ENCODE results near the gene SBF2.

Gene SBF2

DNA sequence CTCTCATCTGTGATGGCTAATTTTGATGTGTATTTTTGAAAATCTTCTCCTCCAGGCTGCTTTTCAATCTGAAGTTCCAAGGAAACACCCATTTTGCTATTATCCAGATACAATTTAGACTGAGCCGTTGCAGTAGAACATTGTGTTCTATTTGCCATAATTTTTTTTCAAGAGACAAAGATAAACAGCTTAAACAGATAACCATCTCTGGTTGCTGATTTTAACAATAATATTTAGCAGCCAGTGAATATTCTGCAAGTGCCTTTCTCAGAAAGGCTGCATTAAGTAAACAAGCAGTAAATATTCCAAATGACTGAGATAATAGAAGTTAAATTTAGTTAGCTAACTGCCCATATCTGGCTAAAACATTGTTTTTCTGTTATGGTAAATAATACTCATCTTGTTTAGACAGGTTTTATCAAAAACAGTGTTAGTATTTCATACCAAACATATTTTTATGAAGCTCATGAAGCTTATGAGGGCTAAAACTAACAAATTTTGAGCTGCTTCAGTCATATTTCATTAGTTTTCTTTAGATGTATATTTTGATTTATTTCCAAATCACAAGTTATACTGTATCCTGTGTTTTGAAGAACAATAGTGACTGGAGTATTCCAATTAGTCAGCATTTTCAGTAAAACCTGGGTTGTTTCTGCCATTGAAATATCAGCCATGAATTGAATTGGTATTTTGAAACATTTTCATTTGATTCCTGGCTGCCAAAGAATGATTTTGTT is 206.7 kb downstream of the SBF2 start:
- Histone ChIP-seq H3K9me3 (ENCODE audit: control insufficient read depth, insufficient read depth, low read length) (no peaks in the 10 kb centered on the region), H3K27me3 (ENCODE audit: control insufficient read depth, insufficient read depth, low read length) (no peaks in the 10 kb centered on the region), H3K4me3 (ENCODE audit: low read depth, low read length) (no peak overlapping the region), H3K36me3 (ENCODE audit: control insufficient read depth, insufficient read depth, low read length) (no peaks in the 10 kb centered on the region), H3K4me1 (ENCODE audit: control insufficient read depth, insufficient read depth, low read length) (no peaks in the 10 kb centered on the region), H3K9ac (ENCODE audit: low read depth, low read length) (no peak overlapping the region)

DNA sequence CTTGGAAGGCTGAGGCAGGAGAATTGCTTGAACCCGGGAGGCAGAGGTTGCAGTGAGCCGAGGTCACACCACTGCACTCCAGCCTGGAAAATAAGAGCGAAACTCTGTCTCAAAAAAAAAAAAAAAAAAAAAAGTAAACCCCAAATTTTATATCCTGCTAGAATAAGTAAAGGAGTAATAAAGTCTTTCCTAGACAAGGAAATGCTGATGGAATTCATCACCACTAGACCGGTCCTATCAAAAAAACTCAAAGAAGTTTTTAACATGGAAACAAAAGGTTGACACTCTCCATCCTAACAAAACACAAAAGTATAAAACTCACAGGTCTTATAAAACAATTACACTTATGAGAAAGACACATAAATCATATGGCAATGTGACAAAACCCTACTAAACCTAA is 213.9 kb downstream of the SBF2 start:
- Histone ChIP-seq H3K27me3 (ENCODE audit: control insufficient read depth, insufficient read depth, low read length) (no peaks in the 10 kb centered on the region), H3K36me3 (ENCODE audit: control insufficient read depth, insufficient read depth, low read length) (no peaks in the 10 kb centered on the region), H3K4me1 (ENCODE audit: control insufficient read depth, insufficient read depth, low read length) (peaks cover 4% of the 10 kb centered on the region), H3K4me3 (ENCODE audit: low read depth, low read length) (no peak overlapping the region), H3K9me3 (ENCODE audit: control insufficient read depth, insufficient read depth, low read length) (no peaks in the 10 kb centered on the region), H3K9ac (ENCODE audit: low read depth, low read length) (no peak overlapping the region)

DNA sequence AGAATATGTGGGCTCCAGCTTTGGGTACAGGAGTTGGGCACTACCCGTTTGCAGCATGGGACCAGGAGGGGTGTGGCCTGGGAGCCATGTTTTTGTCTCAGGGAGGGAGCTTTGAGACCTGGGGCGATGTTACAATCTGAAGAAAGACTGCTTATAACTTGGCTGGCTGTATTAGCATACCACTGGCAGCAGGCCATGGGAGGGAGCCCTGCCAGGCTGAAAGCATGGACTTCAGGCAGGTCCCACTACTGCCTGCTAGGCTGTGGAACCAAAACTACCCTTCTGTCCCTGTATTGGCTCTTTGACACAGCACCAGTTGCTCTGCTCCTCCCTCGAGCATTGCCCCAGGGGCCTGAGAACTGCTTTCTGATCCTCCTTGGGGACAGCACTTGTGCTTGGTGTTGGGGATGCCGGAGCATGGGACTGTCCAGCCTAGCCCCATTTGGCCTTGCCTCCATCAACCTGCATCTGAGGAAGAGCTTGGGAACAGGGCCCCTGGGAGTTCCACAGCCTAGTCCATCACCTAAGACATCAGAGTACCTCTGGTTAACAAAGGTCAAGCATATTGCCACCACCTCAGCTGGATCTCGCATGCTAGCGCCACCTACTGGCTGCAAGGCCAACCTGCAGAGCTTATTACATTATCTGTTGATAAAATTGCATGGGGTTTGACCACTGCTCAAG is 217.4 kb downstream of the SBF2 start:
- Histone ChIP-seq H3K36me3 (ENCODE audit: control insufficient read depth, insufficient read depth, low read length) (no peaks in the 10 kb centered on the region), H3K4me1 (ENCODE audit: control insufficient read depth, insufficient read depth, low read length) (peaks cover 4% of the 10 kb centered on the region), H3K9me3 (ENCODE audit: control insufficient read depth, insufficient read depth, low read length) (no peaks in the 10 kb centered on the region), H3K9ac (ENCODE audit: low read depth, low read length) (no peak overlapping the region), H3K4me3 (ENCODE audit: low read depth, low read length) (no peak overlapping the region), H3K27me3 (ENCODE audit: control insufficient read depth, insufficient read depth, low read length) (no peaks in the 10 kb centered on the region)

DNA sequence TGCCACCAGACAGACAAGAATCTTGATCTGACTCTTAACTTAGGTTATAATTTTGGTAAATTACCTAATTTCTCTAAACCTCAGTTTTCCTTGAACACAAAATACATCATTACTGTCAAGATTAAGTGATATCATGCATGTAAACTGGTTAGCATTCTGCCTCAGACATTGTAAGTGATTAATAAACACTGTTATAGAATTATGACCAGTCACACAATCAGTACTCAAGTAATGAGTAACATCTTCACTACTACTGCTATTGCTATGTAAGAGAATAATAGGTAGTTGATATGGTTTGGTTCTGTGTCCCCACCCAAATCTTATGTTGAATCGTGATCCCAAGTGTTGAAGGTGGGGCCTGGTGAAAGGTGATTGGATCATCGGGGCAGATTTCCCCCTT is 218.9 kb downstream of the SBF2 start:
- Histone ChIP-seq H3K9me3 (ENCODE audit: control insufficient read depth, insufficient read depth, low read length) (no peaks in the 10 kb centered on the region), H3K4me1 (ENCODE audit: control insufficient read depth, insufficient read depth, low read length) (peaks cover 4% of the 10 kb centered on the region), H3K27me3 (ENCODE audit: control insufficient read depth, insufficient read depth, low read length) (no peaks in the 10 kb centered on the region), H3K4me3 (ENCODE audit: low read depth, low read length) (no peak overlapping the region), H3K36me3 (ENCODE audit: control insufficient read depth, insufficient read depth, low read length) (no peaks in the 10 kb centered on the region), H3K9ac (ENCODE audit: low read depth, low read length) (no peak overlapping the region)

DNA sequence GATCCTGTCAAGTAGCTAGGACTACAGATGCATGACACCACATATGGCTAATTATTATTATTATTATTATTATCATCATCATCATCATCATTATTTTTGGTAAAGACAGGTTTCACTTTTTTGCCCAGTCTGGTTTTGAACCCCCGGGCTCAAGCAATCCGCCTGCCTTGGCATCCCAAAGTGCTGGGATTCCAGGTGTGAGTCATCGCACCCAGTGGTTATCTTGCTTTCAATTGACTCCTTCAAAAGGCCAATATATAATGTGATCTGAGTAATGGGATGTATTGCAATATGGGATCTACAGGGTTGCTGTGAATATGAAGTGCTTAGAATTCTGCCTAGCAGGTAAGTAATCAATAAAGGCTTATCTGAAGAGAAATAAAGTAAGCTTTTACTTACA is 221.2 kb downstream of the SBF2 start:
- Histone ChIP-seq H3K4me1 (ENCODE audit: control insufficient read depth, insufficient read depth, low read length) (peaks cover 11% of the 10 kb centered on the region), H3K27me3 (ENCODE audit: control insufficient read depth, insufficient read depth, low read length) (no peaks in the 10 kb centered on the region), H3K36me3 (ENCODE audit: control insufficient read depth, insufficient read depth, low read length) (no peaks in the 10 kb centered on the region), H3K9ac (ENCODE audit: low read depth, low read length) (no peak overlapping the region), H3K4me3 (ENCODE audit: low read depth, low read length) (no peak overlapping the region), H3K9me3 (ENCODE audit: control insufficient read depth, insufficient read depth, low read length) (no peaks in the 10 kb centered on the region)

DNA sequence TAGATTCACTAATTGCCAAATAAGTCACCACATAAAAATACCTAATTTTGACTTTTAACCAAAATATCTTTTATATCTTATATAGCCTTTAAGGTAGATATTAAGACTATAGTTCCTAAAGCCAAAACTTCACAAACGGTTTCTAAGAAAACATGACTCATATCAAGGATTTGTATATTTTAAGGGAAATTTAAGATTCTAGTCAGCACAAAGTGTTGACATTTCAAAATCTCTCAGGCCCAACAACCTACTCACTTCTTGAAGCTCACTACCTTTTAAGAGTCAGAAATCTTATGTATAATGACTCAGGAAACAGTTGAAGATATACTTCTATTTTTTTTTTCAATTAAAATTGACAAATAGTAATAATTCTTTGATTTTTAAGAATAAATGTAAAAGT is 221.9 kb downstream of the SBF2 start:
- Histone ChIP-seq H3K4me1 (ENCODE audit: control insufficient read depth, insufficient read depth, low read length) (peaks cover 16% of the 10 kb centered on the region), H3K36me3 (ENCODE audit: control insufficient read depth, insufficient read depth, low read length) (no peaks in the 10 kb centered on the region), H3K9ac (ENCODE audit: low read depth, low read length) (no peak overlapping the region), H3K9me3 (ENCODE audit: control insufficient read depth, insufficient read depth, low read length) (no peaks in the 10 kb centered on the region), H3K4me3 (ENCODE audit: low read depth, low read length) (no peak overlapping the region), H3K27me3 (ENCODE audit: control insufficient read depth, insufficient read depth, low read length) (no peaks in the 10 kb centered on the region)

DNA sequence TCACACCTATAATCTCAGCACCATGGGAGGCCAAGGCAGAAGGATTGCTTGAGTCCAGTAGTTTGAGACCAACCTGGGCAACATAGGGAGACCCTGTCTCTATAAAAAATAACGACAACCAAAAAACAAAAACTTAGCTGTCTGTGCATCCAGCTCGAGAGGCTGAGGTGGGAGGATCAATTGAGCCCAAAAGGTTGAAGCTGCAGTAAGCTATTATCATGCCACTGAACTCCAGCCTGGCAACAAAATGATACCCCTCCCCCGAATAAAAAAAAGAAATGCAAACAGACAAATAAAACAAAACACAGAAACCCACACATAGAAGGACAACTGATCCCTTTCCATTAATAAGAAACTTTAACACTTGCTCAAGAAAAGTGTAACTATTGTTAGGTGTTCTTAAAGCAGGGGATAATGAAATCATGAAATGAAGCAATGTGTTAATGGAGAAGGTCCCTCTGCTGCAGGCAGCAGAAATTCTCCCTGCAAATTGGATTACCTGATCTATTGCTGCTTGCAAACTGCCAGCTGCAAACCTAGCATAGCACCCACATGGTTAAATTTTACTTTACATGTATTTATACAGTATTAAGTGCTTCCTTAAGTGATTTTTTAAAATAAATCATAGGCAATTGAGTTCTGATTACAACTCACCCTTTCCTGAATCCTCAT is 226.3 kb downstream of the SBF2 start:
- peaks cover 14% of the 10 kb centered on the region for H3K4me1 ChIP-seq (ENCODE audit: control insufficient read depth, insufficient read depth, low read length)
- H3K27me3 ChIP-seq (ENCODE audit: control insufficient read depth, insufficient read depth, low read length) = no peaks in the 10 kb centered on the region
- no peak overlapping the region for H3K4me3 ChIP-seq (ENCODE audit: low read depth, low read length)
- no peaks in the 10 kb centered on the region for H3K9me3 ChIP-seq (ENCODE audit: control insufficient read depth, insufficient read depth, low read length)
- no peaks in the 10 kb centered on the region for H3K36me3 ChIP-seq (ENCODE audit: control insufficient read depth, insufficient read depth, low read length)
- no peak overlapping the region for H3K9ac ChIP-seq (ENCODE audit: low read depth, low read length)

DNA sequence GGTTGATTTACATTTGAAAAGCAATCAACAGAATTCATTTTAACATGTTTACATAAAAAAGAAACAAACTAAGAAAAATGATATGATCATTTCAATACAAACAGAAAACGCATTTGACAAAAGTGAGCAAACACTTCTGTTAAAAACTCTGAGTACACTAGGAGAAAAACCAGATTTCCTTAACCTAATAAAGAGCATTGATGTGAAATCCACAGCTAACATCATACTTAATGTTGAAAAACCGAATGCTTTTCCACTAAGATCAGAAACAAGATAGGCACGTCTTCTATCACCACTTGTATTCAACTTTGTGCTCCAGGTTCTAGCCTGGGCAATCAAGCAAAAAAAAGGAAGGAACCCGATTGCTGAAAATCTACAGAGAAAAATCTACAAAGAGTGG is 227.6 kb downstream of the SBF2 start:
- Histone ChIP-seq H3K36me3 (ENCODE audit: control insufficient read depth, insufficient read depth, low read length) (no peaks in the 10 kb centered on the region), H3K27me3 (ENCODE audit: control insufficient read depth, insufficient read depth, low read length) (no peaks in the 10 kb centered on the region), H3K4me3 (ENCODE audit: low read depth, low read length) (no peak overlapping the region), H3K9me3 (ENCODE audit: control insufficient read depth, insufficient read depth, low read length) (peaks cover 7% of the 10 kb centered on the region), H3K4me1 (ENCODE audit: control insufficient read depth, insufficient read depth, low read length) (peaks cover 14% of the 10 kb centered on the region), H3K9ac (ENCODE audit: low read depth, low read length) (no peak overlapping the region)

DNA sequence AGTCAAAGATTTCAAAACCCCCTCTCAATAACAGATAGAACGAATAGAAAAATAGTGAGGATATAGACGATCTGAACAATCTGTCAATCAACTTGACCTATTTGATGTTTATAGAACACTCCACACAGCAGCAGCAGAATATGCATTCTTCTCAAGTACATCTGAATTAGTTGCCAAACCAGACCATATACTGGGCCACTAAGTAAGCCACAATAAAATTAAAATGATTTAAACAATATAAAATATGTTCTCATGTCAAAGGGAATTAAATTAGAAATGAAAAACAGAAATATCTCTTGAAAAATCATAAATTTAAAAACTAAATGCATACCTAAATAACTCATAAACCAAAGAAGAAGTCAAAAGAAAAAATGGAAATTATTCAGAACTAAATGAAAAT is 229.2 kb downstream of the SBF2 start:
- Histone ChIP-seq H3K36me3 (ENCODE audit: control insufficient read depth, insufficient read depth, low read length) (no peaks in the 10 kb centered on the region), H3K27me3 (ENCODE audit: control insufficient read depth, insufficient read depth, low read length) (no peaks in the 10 kb centered on the region)

DNA sequence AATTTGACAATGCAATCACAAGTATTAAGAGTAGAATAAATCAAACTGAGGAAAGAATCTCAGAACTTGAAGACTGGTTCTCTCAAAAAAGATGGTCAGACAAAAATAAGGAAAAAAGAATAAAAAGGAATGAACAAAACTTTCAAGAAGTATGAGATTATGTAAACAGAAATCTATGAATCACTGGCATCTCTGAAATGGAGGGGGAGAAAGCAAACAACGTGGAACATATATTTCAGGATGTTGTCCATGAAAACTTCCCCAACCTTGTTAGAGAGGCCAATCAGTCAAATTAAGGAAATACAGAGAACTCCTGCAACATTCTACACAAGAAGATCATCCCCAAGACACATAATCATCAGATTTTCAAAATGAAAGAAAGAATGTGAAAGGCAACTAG is 235.7 kb downstream of the SBF2 start:
- no peaks in the 10 kb centered on the region for H3K4me1 ChIP-seq (ENCODE audit: control insufficient read depth, insufficient read depth, low read length)
- H3K4me3 ChIP-seq (ENCODE audit: low read depth, low read length) = no peak overlapping the region
- H3K9me3 ChIP-seq (ENCODE audit: control insufficient read depth, insufficient read depth, low read length) = peaks cover 7% of the 10 kb centered on the region
- no peak overlapping the region for H3K9ac ChIP-seq (ENCODE audit: low read depth, low read length)
- no peaks in the 10 kb centered on the region for H3K27me3 ChIP-seq (ENCODE audit: control insufficient read depth, insufficient read depth, low read length)
- no peaks in the 10 kb centered on the region for H3K36me3 ChIP-seq (ENCODE audit: control insufficient read depth, insufficient read depth, low read length)

More for the DNA sequence above, 229.2 kb downstream of the SBF2 start:
- Histone ChIP-seq H3K9ac (ENCODE audit: low read depth, low read length) (no peak overlapping the region), H3K9me3 (ENCODE audit: control insufficient read depth, insufficient read depth, low read length) (peaks cover 7% of the 10 kb centered on the region), H3K4me3 (ENCODE audit: low read depth, low read length) (no peak overlapping the region), H3K4me1 (ENCODE audit: control insufficient read depth, insufficient read depth, low read length) (peaks cover 14% of the 10 kb centered on the region)

DNA sequence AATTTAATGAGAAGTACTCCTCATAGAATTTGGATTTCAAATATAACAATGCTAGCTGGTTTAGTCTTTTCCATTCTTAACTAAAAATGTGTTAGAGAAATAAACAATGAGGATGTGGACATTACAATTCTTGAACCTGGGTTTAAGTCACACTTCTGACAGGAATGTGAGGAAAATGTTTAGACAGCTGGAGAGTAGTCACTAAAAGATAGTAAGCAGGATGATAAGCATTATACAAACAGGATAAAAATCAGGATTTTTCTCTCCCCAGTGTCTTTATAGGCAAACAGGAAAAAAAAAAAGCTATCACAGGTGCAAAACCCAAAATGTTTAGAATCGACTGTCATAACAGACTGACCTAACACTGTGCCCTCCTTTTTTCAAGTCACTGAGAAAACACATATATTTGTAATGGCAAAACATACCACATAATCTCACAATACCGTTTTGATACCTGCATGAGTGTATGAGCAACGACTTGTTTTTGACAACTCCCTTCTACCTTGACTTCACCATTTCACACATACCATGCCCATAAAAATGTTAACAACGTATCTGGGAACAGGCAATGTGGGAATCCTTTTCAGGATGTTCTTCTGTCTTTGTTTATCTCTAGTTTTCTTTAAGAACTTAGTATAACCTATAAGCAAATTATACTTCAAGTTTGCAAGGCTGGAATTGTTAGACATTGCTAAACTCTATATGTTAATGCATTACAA is 242.0 kb downstream of the SBF2 start:
- H3K4me3 ChIP-seq (ENCODE audit: low read depth, low read length) = no peak overlapping the region
- H3K4me1 ChIP-seq (ENCODE audit: control insufficient read depth, insufficient read depth, low read length) = no peaks in the 10 kb centered on the region
- H3K9ac ChIP-seq (ENCODE audit: low read depth, low read length) = no peak overlapping the region
- no peaks in the 10 kb centered on the region for H3K27me3 ChIP-seq (ENCODE audit: control insufficient read depth, insufficient read depth, low read length)
- no peaks in the 10 kb centered on the region for H3K36me3 ChIP-seq (ENCODE audit: control insufficient read depth, insufficient read depth, low read length)
- H3K9me3 ChIP-seq (ENCODE audit: control insufficient read depth, insufficient read depth, low read length) = no peaks in the 10 kb centered on the region
